Activated naive CD8-positive, alpha-beta T cell (primary cell): ENCODE measurements around the gene ILDR2.
A peak's percentile ranks its signal among the peaks of the same experiment; 100 is the strongest.

Experiments used
- H3K27ac Mint-ChIP-seq: one replicate; pipeline ENCODE4 v1.8.0; 2021; ENCODE audit warnings: mixed read lengths
- H3K27me3 Mint-ChIP-seq: one replicate; pipeline ENCODE4 v1.8.0; 2021; ENCODE audit warnings: mixed read lengths
- H3K36me3 Mint-ChIP-seq: one replicate; pipeline ENCODE4 v1.8.0; 2021; ENCODE audit warnings: mixed read lengths
- H3K4me1 Mint-ChIP-seq: one replicate; pipeline ENCODE4 v1.8.0; 2021; ENCODE audit warnings: low read depth, mixed read lengths
- H3K4me3 Mint-ChIP-seq: one replicate; pipeline ENCODE4 v1.8.0; 2021; ENCODE audit warnings: mild to moderate bottlenecking, mixed read lengths
- H3K9me3 Mint-ChIP-seq: one replicate; pipeline ENCODE4 v1.8.0; 2021; ENCODE audit warnings: low read depth, mixed read lengths

ILDR2 gene

DNA sequence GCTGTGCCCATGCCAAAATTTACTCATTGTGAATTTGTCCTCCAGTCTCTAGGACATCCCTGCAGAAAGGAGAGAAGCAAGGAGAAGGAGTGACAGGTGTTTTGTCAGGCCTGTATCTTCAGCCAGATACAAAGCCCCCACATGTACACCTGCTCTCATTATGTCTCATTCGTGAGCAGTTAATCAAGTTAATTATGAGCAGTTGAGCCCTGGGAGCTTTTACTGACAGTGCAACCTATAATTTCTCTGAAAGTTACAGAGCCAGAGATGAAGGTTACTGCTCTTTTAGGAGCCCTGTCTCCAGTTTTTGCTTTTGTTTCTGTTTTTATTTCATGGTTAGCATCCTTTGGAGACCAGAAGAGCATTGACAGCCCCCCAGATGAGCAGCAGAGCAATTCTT lies 5.0 kb upstream of the ILDR2 start:
- Mint-ChIP-seq H3K4me1 (peaks cover 8% of the 10 kb centered on the region), H3K27ac (no peak overlapping the region), H3K4me3 (no peak overlapping the region), H3K9me3 (no peaks in the 10 kb centered on the region), H3K36me3 (no peaks in the 10 kb centered on the region), H3K27me3 (peaks cover 1% of the 10 kb centered on the region)

GRCh38 chr1:166978821-166979220 lies 3.5 kb upstream of the ILDR2 start:
- no peak overlapping the region for H3K4me3 Mint-ChIP-seq
- H3K36me3 Mint-ChIP-seq, result no peaks in the 10 kb centered on the region
- H3K9me3 Mint-ChIP-seq, result no peaks in the 10 kb centered on the region
- peaks cover 3% of the 10 kb centered on the region for H3K27me3 Mint-ChIP-seq
- peaks cover 19% of the 10 kb centered on the region for H3K4me1 Mint-ChIP-seq
- H3K27ac Mint-ChIP-seq, result no peak overlapping the region

GRCh38 chr1:166977951-166978350 lies 2.6 kb upstream of the ILDR2 start:
- Mint-ChIP-seq H3K27ac (no peak overlapping the region), H3K4me1 (peaks cover 21% of the 10 kb centered on the region), H3K9me3 (no peaks in the 10 kb centered on the region), H3K4me3 (no peak overlapping the region), H3K36me3 (no peaks in the 10 kb centered on the region), H3K27me3 (peaks cover 6% of the 10 kb centered on the region)

DNA sequence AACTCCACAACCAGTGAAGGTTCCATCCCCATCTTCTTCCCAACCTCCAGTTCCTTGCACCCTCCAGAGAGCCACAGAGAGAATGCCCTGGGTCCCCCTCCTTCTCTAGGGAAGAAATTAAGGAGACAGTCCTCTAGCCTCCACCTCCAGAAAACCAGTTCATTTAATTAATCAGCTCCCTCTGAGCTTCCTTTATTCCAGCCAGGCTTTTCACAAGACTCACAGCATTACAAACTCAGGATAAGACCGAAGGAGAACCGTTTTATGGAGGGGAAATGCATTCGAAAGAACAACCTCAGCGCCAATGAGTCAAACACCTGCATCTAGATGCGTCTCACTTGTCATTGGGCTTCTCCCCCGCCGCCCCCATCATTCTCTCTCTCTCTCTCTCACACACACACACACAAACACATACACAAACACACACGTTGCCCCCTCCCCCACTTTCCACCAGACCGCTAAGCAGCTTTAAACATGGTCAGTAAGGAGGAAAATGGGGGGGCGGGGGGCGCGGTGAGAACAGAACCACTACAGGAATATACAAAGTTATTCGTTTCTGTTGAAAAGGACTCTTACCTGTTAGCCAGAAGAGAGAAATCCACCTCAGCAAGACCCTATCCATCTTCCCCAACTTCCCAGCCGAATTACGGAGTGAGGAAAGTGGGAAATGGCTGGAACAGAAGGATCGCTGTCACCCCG lies 544 bp downstream of the ILDR2 start:
- Mint-ChIP-seq H3K9me3 (no peaks in the 10 kb centered on the region), H3K4me3 (peak overlapping the region; percentile 94), H3K27ac (peak overlapping the region; percentile 83), H3K27me3 (peaks cover 14% of the 10 kb centered on the region), H3K36me3 (no peaks in the 10 kb centered on the region), H3K4me1 (peaks cover 23% of the 10 kb centered on the region)

- Mint-ChIP-seq H3K4me1 (peaks cover 30% of the 10 kb centered on the region), H3K27ac (no peak overlapping the region), H3K27me3 (peaks cover 16% of the 10 kb centered on the region), H3K4me3 (no peak overlapping the region), H3K9me3 (no peaks in the 10 kb centered on the region), H3K36me3 (no peaks in the 10 kb centered on the region)
Measured at GRCh38 chr1:166972826-166973225, 2.5 kb downstream of the ILDR2 start.

GRCh38 chr1:166972193-166972592 lies 3.1 kb downstream of the ILDR2 start:
- peak overlapping the region; percentile 17 for H3K27ac Mint-ChIP-seq
- no peak overlapping the region for H3K4me3 Mint-ChIP-seq
- H3K27me3 Mint-ChIP-seq, result peaks cover 18% of the 10 kb centered on the region
- H3K36me3 Mint-ChIP-seq, result no peaks in the 10 kb centered on the region
- peaks cover 30% of the 10 kb centered on the region for H3K4me1 Mint-ChIP-seq
- no peaks in the 10 kb centered on the region for H3K9me3 Mint-ChIP-seq

GRCh38 chr1:166971252-166971651 lies 4.1 kb downstream of the ILDR2 start:
- no peak overlapping the region for H3K4me3 Mint-ChIP-seq
- peaks cover 26% of the 10 kb centered on the region for H3K4me1 Mint-ChIP-seq
- no peak overlapping the region for H3K27ac Mint-ChIP-seq
- H3K36me3 Mint-ChIP-seq, result no peaks in the 10 kb centered on the region
- no peaks in the 10 kb centered on the region for H3K9me3 Mint-ChIP-seq
- peaks cover 18% of the 10 kb centered on the region for H3K27me3 Mint-ChIP-seq

- Mint-ChIP-seq H3K4me3 (no peak overlapping the region), H3K36me3 (no peaks in the 10 kb centered on the region), H3K27ac (no peak overlapping the region), H3K4me1 (peaks cover 14% of the 10 kb centered on the region), H3K27me3 (peaks cover 19% of the 10 kb centered on the region), H3K9me3 (no peaks in the 10 kb centered on the region)
Measured at GRCh38 chr1:166969074-166969677, 6.2 kb downstream of the ILDR2 start.

- H3K27me3 Mint-ChIP-seq, result peaks cover 11% of the 10 kb centered on the region
- H3K9me3 Mint-ChIP-seq, result no peaks in the 10 kb centered on the region
- no peaks in the 10 kb centered on the region for H3K36me3 Mint-ChIP-seq
- H3K4me3 Mint-ChIP-seq, result no peak overlapping the region
- H3K4me1 Mint-ChIP-seq, result no peaks in the 10 kb centered on the region
- H3K27ac Mint-ChIP-seq, result no peak overlapping the region
Measured at GRCh38 chr1:166960858-166961474, 14.4 kb downstream of the ILDR2 start.

DNA sequence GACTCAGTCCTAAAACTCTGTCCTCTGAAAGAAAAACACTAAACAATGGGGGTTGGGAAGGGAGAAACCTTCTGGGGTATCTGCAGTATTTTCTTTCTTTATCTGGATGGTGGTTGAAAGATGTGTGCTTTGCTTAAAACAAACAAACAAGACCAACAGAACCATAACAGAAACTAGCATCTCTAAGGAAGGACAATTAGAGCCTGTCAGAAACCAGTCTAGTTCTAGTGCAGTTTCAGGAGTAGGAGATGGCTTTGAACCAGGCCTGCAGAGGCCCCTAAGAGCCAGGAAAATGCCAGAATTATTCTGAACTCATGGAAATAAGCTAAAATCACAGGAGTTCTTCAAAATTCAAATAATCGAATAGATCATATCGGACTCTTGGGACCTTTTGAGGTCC lies 18.5 kb downstream of the ILDR2 start:
- Mint-ChIP-seq H3K4me1 (no peaks in the 10 kb centered on the region), H3K4me3 (no peak overlapping the region), H3K9me3 (no peaks in the 10 kb centered on the region)

DNA sequence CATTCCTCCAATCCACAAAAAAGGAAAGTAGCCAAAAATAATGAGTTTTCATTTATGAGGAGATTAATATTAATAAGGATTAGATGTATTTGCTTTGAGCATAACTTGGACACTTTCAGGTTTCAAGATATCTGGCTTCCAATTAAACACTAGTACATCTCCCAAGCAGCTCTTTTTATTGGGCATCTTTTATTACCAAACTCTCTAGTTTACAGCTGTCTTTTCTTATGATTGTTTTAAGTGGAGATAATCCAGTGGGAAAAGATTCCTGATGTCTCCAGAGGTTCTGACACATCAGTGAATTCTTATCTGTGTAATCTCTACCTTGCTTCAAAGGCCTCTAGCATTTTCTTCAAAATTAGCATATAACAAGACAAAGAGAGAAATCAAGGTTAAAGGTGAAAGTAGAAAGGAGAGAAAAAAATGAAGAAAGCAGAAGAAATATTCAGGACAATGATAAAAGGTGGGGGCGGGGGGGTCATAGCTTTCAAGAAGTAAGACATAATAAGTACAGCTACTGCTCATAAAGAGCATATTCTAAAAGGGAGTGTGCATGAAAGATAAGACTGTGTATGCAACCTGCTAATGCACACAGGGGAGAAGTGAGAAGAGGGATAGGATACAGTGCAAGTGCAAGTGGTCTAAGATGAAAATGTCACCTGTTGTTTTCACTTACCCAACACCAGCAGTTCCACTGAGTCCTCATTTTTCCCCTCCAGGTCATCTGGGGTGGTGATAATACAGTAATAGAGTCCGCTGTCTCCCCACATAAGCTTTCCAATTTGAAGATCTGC lies 19.1 kb downstream of the ILDR2 start:
- no peaks in the 10 kb centered on the region for H3K4me1 Mint-ChIP-seq
- H3K36me3 Mint-ChIP-seq, result no peaks in the 10 kb centered on the region
- H3K27ac Mint-ChIP-seq, result no peak overlapping the region
- no peaks in the 10 kb centered on the region for H3K9me3 Mint-ChIP-seq
- no peak overlapping the region for H3K4me3 Mint-ChIP-seq
- H3K27me3 Mint-ChIP-seq, result peaks cover 6% of the 10 kb centered on the region

More for the DNA sequence above, 18.5 kb downstream of the ILDR2 start:
- peaks cover 6% of the 10 kb centered on the region for H3K27me3 Mint-ChIP-seq
- no peaks in the 10 kb centered on the region for H3K36me3 Mint-ChIP-seq
- H3K27ac Mint-ChIP-seq, result no peak overlapping the region

- no peaks in the 10 kb centered on the region for H3K9me3 Mint-ChIP-seq
- H3K4me1 Mint-ChIP-seq, result no peaks in the 10 kb centered on the region
- H3K27me3 Mint-ChIP-seq, result peaks cover 6% of the 10 kb centered on the region
- no peak overlapping the region for H3K4me3 Mint-ChIP-seq
- no peak overlapping the region for H3K27ac Mint-ChIP-seq
- H3K36me3 Mint-ChIP-seq, result no peaks in the 10 kb centered on the region
Measured at GRCh38 chr1:166953491-166953890, 21.8 kb downstream of the ILDR2 start.

GRCh38 chr1:166952002-166952746 lies 23.2 kb downstream of the ILDR2 start:
- Mint-ChIP-seq H3K36me3 (no peaks in the 10 kb centered on the region), H3K27ac (no peak overlapping the region), H3K4me1 (peaks cover 7% of the 10 kb centered on the region), H3K4me3 (no peak overlapping the region), H3K27me3 (peaks cover 12% of the 10 kb centered on the region), H3K9me3 (no peaks in the 10 kb centered on the region)

DNA sequence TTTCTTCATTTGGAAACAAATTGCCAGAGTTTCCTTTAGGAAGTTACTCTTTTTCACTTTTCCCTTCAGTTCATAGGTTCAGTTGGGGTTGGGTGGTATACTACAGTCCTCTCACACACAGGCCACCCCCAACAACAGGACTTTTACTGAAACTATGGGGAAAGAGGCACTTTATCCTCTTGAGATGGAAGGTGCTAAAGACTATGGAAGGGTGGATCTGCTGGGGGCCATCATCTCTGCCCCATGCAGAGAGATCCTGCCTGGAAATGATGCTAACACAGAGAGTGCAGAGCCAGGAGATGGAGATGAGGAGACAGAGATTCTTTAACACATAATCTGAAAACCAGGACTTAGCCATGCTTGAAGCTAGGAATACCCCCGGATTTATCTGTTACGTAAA lies 24.3 kb downstream of the ILDR2 start:
- no peaks in the 10 kb centered on the region for H3K9me3 Mint-ChIP-seq
- H3K36me3 Mint-ChIP-seq, result no peaks in the 10 kb centered on the region
- no peak overlapping the region for H3K4me3 Mint-ChIP-seq
- no peak overlapping the region for H3K27ac Mint-ChIP-seq
- peaks cover 11% of the 10 kb centered on the region for H3K4me1 Mint-ChIP-seq
- peaks cover 17% of the 10 kb centered on the region for H3K27me3 Mint-ChIP-seq
